Measurements from ENCODE around the gene CTSZ.

GRCh38 chr20:59042151-59042795, 35.2 kb upstream of the CTSZ start, which contains the start of gene PRELID3B:
- peak; percentile 51 for TF ChIP-seq POLR2A (IDR thresholded peaks at IDR 0.05; ENCODE audit: low read depth, low read length)
- peak; percentile 79 for TF ChIP-seq POLR2AphosphoS5 (IDR thresholded peaks at IDR 0.05; ENCODE audit: low read depth, low read length)
- no peak for TF ChIP-seq SPI1 (IDR thresholded peaks at IDR 0.05; ENCODE audit: low read depth, low read length)
- no peak; the same call in 1 of the 2 replicates for TF ChIP-seq TAF1 (IDR thresholded peaks at IDR 0.05; ENCODE audit: low read depth, low read length)
